GM21528 (cell line): Measurements from ENCODE around the gene SLC6A4.
"Not testable (repeated sequence)": the region's sequence is repeated elsewhere in the genome, so short reads cannot be mapped to it uniquely, and the experiment has no call there.

ENCODE experiments used
- ATAC-seq: cut with Tn5 transposase; IDR thresholded peaks from one replicate; pipeline ENCODE4 v1.9.1; 2021; ENCODE audit warnings: mild to moderate bottlenecking, moderate library complexity; ENCODE audit not compliant: unreplicated experiment, low FRiP score

Gene SLC6A4

GRCh38 chr17:30221346-30221745, 14.2 kb downstream of the SLC6A4 start:
- ATAC-seq: no peak

- ATAC-seq: no peak
Observed at GRCh38 chr17:30220414-30220813, 15.1 kb downstream of the SLC6A4 start.

GRCh38 chr17:30219833-30220232, 15.7 kb downstream of the SLC6A4 start:
- no peak for ATAC-seq

GRCh38 chr17:30219315-30219714, 16.2 kb downstream of the SLC6A4 start:
- no peak for ATAC-seq

GRCh38 chr17:30218799-30219198, 16.7 kb downstream of the SLC6A4 start:
- no peak for ATAC-seq

- ATAC-seq: no peak
Observed at GRCh38 chr17:30217746-30218245, 17.7 kb downstream of the SLC6A4 start.

- no peak for ATAC-seq
Observed at GRCh38 chr17:30217054-30217453, 18.4 kb downstream of the SLC6A4 start.

GRCh38 chr17:30212750-30213149, 22.7 kb downstream of the SLC6A4 start:
- ATAC-seq: no peak

- ATAC-seq: no peak
Observed at GRCh38 chr17:30211371-30211770, 24.1 kb downstream of the SLC6A4 start.

GRCh38 chr17:30210901-30211300, 24.6 kb downstream of the SLC6A4 start:
- no peak for ATAC-seq

- no peak for ATAC-seq
Observed at GRCh38 chr17:30210366-30210765, 25.1 kb downstream of the SLC6A4 start.

- no peak for ATAC-seq
Observed at GRCh38 chr17:30209930-30210329, 25.6 kb downstream of the SLC6A4 start.

GRCh38 chr17:30208214-30208613, 27.3 kb downstream of the SLC6A4 start:
- no peak for ATAC-seq

GRCh38 chr17:30207655-30208054, 27.8 kb downstream of the SLC6A4 start:
- ATAC-seq: no peak

- ATAC-seq: no peak
Observed at GRCh38 chr17:30203471-30203981, 32.0 kb downstream of the SLC6A4 start.

GRCh38 chr17:30200656-30201055, 34.8 kb downstream of the SLC6A4 start:
- not testable (repeated sequence) for ATAC-seq

GRCh38 chr17:30200106-30200505, 35.4 kb downstream of the SLC6A4 start:
- no peak for ATAC-seq

GRCh38 chr17:30199600-30199999, 35.9 kb downstream of the SLC6A4 start:
- ATAC-seq: no peak

- ATAC-seq: no peak
Observed at GRCh38 chr17:30197416-30197815, 38.1 kb downstream of the SLC6A4 start.

GRCh38 chr17:30196504-30196903, 39.0 kb downstream of the SLC6A4 start:
- no peak for ATAC-seq

- no peak for ATAC-seq
Observed at GRCh38 chr17:30191072-30191471, 44.4 kb downstream of the SLC6A4 start.

GRCh38 chr17:30188211-30188939, 47.1 kb downstream of the SLC6A4 start:
- ATAC-seq: no peak
